ENCODE data around the gene CREB3L2.

The CREB3L2 gene

GRCh38 chr7:137870684-137871083, 131.2 kb downstream of the CREB3L2 start:
- DNase-seq (ENCODE audit: low spot score), result no peak

GRCh38 chr7:137870078-137870477, 131.8 kb downstream of the CREB3L2 start:
- no peak for DNase-seq (ENCODE audit: low spot score)

- DNase-seq (ENCODE audit: low spot score), result no peak
These were observed 132.6 kb downstream of the CREB3L2 start for GRCh38 chr7:137869260-137869659.

GRCh38 chr7:137867289-137867688, 134.6 kb downstream of the CREB3L2 start:
- no peak for DNase-seq (ENCODE audit: low spot score)

- no peak for DNase-seq (ENCODE audit: low spot score)
These were observed 136.1 kb downstream of the CREB3L2 start for GRCh38 chr7:137865764-137866163.

GRCh38 chr7:137862964-137863363, 138.9 kb downstream of the CREB3L2 start:
- DNase-seq (ENCODE audit: low spot score), result no peak

- no peak for DNase-seq (ENCODE audit: low spot score)
These were observed 139.5 kb downstream of the CREB3L2 start for GRCh38 chr7:137862358-137862757.

GRCh38 chr7:137860542-137860941, 141.3 kb downstream of the CREB3L2 start:
- DNase-seq (ENCODE audit: low spot score), result no peak

GRCh38 chr7:137853053-137853452, 148.8 kb downstream of the CREB3L2 start:
- DNase-seq (ENCODE audit: low spot score), result no peak

- no peak for DNase-seq (ENCODE audit: low spot score)
These were observed 149.8 kb downstream of the CREB3L2 start for GRCh38 chr7:137852108-137852507.

- no peak for DNase-seq (ENCODE audit: low spot score)
These were observed 150.6 kb downstream of the CREB3L2 start for GRCh38 chr7:137850972-137851945.

GRCh38 chr7:137850571-137850970, 151.3 kb downstream of the CREB3L2 start:
- DNase-seq (ENCODE audit: low spot score), result no peak

- DNase-seq (ENCODE audit: low spot score), result no peak
These were observed 153.8 kb downstream of the CREB3L2 start for GRCh38 chr7:137848095-137848494.

- no peak for DNase-seq (ENCODE audit: low spot score)
These were observed 154.3 kb downstream of the CREB3L2 start for GRCh38 chr7:137847568-137848050.

GRCh38 chr7:137846827-137847567, 154.9 kb downstream of the CREB3L2 start, which contains the start of gene DGKI:
Gene DGKI, minus strand, starts transcription at chr7:137846974.
- DNase-seq (ENCODE audit: low spot score), result peak; percentile 51

- DNase-seq (ENCODE audit: low spot score), result no peak
These were observed 155.4 kb downstream of the CREB3L2 start for GRCh38 chr7:137846549-137846826.

GRCh38 chr7:137844677-137845425, 157.0 kb downstream of the CREB3L2 start:
- no peak for DNase-seq (ENCODE audit: low spot score)

GRCh38 chr7:137839903-137840779, 161.7 kb downstream of the CREB3L2 start:
- no peak for DNase-seq (ENCODE audit: low spot score)

- no peak for DNase-seq (ENCODE audit: low spot score)
These were observed 163.1 kb downstream of the CREB3L2 start for GRCh38 chr7:137838706-137839315.

- no peak for DNase-seq (ENCODE audit: low spot score)
These were observed 165.3 kb downstream of the CREB3L2 start for GRCh38 chr7:137836541-137836940.

- DNase-seq (ENCODE audit: low spot score), result no peak
These were observed 165.8 kb downstream of the CREB3L2 start for GRCh38 chr7:137836113-137836509.
